Neural cell (in vitro differentiated cells): Measurements from ENCODE around the gene EMC6. TPM values are rescaled to one million over a fixed set of nuclear protein-coding genes. Genes with fewer than 3 reads are reported as not detected.

Experiments
- H2AFZ ChIP-seq: fragments of 200-600, 300-800 bp; sonication (generic), shearing (Covaris generic); 2 replicates; pipeline ENCODE4 v1.6.0; 2014; ENCODE audit warnings: low read depth, mild to moderate bottlenecking, antibody characterized with exemption, low read length, moderate library complexity
- H3F3A ChIP-seq: fragments of 200-600 bp; shearing (Covaris generic); 2 replicates; pipeline ENCODE4 v1.6.1; 2016; ENCODE audit warnings: mild to moderate bottlenecking, moderate library complexity, mixed read lengths, antibody characterized with exemption, low read length; ENCODE audit not compliant: insufficient read depth, poor library complexity, severe bottlenecking
- H3K27ac ChIP-seq: fragments of 200-600, 300-800 bp; sonication (generic), shearing (Covaris generic); 2 replicates; pipeline ENCODE4 v1.5.1; 2014; ENCODE audit warnings: mild to moderate bottlenecking, low read length, moderate library complexity
- H3K27me3 ChIP-seq: fragments of 300-800, 200-600 bp; sonication (generic), shearing (Covaris generic); 2 replicates; pipeline ENCODE4 v1.6.0; 2014; ENCODE audit warnings: mild to moderate bottlenecking, low read depth, low read length, moderate library complexity; ENCODE audit not compliant: insufficient read depth
- H3K36me3 ChIP-seq: fragments of 300-800, 200-600 bp; sonication (generic), shearing (Covaris generic); 2 replicates; pipeline ENCODE4 v1.5.1; 2014; ENCODE audit warnings: mild to moderate bottlenecking, antibody characterized with exemption, low read length, moderate library complexity; ENCODE audit not compliant: insufficient read depth
- H3K4me2 ChIP-seq: fragments of 300-800, 200-600 bp; sonication (generic), shearing (Covaris generic); 2 replicates; pipeline ENCODE4 v1.6.0; 2014; ENCODE audit warnings: mild to moderate bottlenecking, low read length
- H3K4me3 ChIP-seq: fragments of 300-800, 200-600 bp; sonication (generic), shearing (Covaris generic); 2 replicates; pipeline ENCODE4 v1.5.1; 2014; ENCODE audit warnings: mild to moderate bottlenecking, low read length, moderate library complexity
- H3K79me2 ChIP-seq: fragments of 200-600 bp; shearing (Covaris generic); replicated peaks from 2 replicates; pipeline ENCODE4 v1.6.0; 2014; ENCODE audit warnings: mild to moderate bottlenecking, low read length, moderate library complexity; ENCODE audit not compliant: insufficient read depth
- H3K9ac ChIP-seq: fragments of 300-800, 200-600 bp; sonication (generic), shearing (Covaris generic); 2 replicates; pipeline ENCODE4 v1.6.1; 2016; ENCODE audit warnings: mild to moderate bottlenecking, low read length, mixed read lengths
- H3K9me2 ChIP-seq: fragments of 200-600 bp; shearing (Covaris generic); 2 replicates; pipeline ENCODE4 v1.6.1; 2016; ENCODE audit warnings: mild to moderate bottlenecking, low read length, mixed read lengths; ENCODE audit not compliant: insufficient read depth
- H3K9me3 ChIP-seq: fragments of 200-600, 300-800 bp; sonication (generic), shearing (Covaris generic); 2 replicates; pipeline ENCODE4 v1.6.1; 2016; ENCODE audit warnings: mild to moderate bottlenecking, mixed run types, low read length, moderate library complexity, mixed read lengths
- H4K20me1 ChIP-seq: fragments of 200-600 bp; shearing (Covaris generic); 2 replicates; pipeline ENCODE4 v1.6.1; 2016; ENCODE audit warnings: mild to moderate bottlenecking, mixed run types; ENCODE audit not compliant: insufficient read depth
- CTCF ChIP-seq: fragments of 450-650 bp; IDR thresholded peaks from 2 replicates; pipeline ENCODE4 v1.5.1; 2014; ENCODE audit warnings: antibody characterized with exemption, mild to moderate bottlenecking, moderate library complexity; ENCODE audit not compliant: poor library complexity, severe bottlenecking
- EP300 ChIP-seq: fragments of 450-650 bp; conservative IDR thresholded peaks from 2 replicates; pipeline ENCODE4 v1.6.1; 2014; ENCODE audit warnings: antibody characterized with exemption, mild to moderate bottlenecking, moderate library complexity; ENCODE audit not compliant: poor library complexity, severe bottlenecking
- EZH2 ChIP-seq: fragments of 200-600, 300-800 bp; shearing (Covaris generic), sonication (generic); IDR thresholded peaks from 2 replicates; pipeline ENCODE4 v1.6.1; 2014; ENCODE audit warnings: antibody characterized with exemption, low read length, borderline replicate concordance, mild to moderate bottlenecking; ENCODE audit not compliant: insufficient read depth, poor library complexity, severe bottlenecking
- MXI1 ChIP-seq: fragments of 450-650 bp; conservative IDR thresholded peaks from 2 replicates; pipeline ENCODE4 v1.6.1; 2014; ENCODE audit warnings: antibody characterized with exemption, mild to moderate bottlenecking; ENCODE audit not compliant: poor library complexity, severe bottlenecking
- POLR2AphosphoS5 ChIP-seq: IDR thresholded peaks from 2 replicates; pipeline ENCODE4 v1.6.1; 2012
- RAD21 ChIP-seq: fragments of 450-650 bp; conservative IDR thresholded peaks from 2 replicates; pipeline ENCODE4 v1.6.1; 2014; ENCODE audit warnings: antibody characterized with exemption, mild to moderate bottlenecking, moderate library complexity
- REST ChIP-seq: IDR thresholded peaks from 2 replicates; pipeline ENCODE4 v1.6.1; 2012; ENCODE audit warnings: borderline replicate concordance
- SMC3 ChIP-seq: fragments of 450-650 bp; conservative IDR thresholded peaks from 2 replicates; pipeline ENCODE4 v1.6.1; 2014; ENCODE audit warnings: antibody characterized with exemption, mild to moderate bottlenecking, moderate library complexity; ENCODE audit not compliant: poor library complexity
- TAF1 ChIP-seq: IDR thresholded peaks from 2 replicates; pipeline ENCODE4 v1.6.1; 2012; ENCODE audit warnings: low read depth
- polyA plus RNA-seq: library from polyadenylated mRNA; depleted of rRNA; stranded (reverse); fragments of >200 nt; gene quantifications from 2 replicates; pipeline ENCODE4 v1.2.3, GENCODE V29; 2014

Gene EMC6
- polyA plus RNA-seq, 1 donor from 2014 or later, result 61.7 TPM

GRCh38 chr17:3710951-3711383, 42.4 kb downstream of the EMC6 start:
- no peaks in the 10 kb centered on the region for H3F3A ChIP-seq
- no peak overlapping the region for H3K4me2 ChIP-seq
- no peak overlapping the region for H3K27ac ChIP-seq
- no peak overlapping the region for H2AFZ ChIP-seq
- H3K79me2 ChIP-seq, result no peaks in the 10 kb centered on the region
- no peak overlapping the region for H3K9ac ChIP-seq
- no peaks in the 10 kb centered on the region for H3K9me2 ChIP-seq
- no peaks in the 10 kb centered on the region for H4K20me1 ChIP-seq
- peaks cover 4% of the 10 kb centered on the region for H3K36me3 ChIP-seq
- no peaks in the 10 kb centered on the region for H3K9me3 ChIP-seq
- no peak for TF ChIP-seq CTCF
- no peak for TF ChIP-seq TAF1
- no peak for TF ChIP-seq EP300
- TF ChIP-seq EZH2, result no peak
- TF ChIP-seq REST, result no peak
- TF ChIP-seq RAD21, result no peak
- no peak for TF ChIP-seq SMC3
- TF ChIP-seq POLR2AphosphoS5, result no peak
- TF ChIP-seq MXI1, result no peak
- no peak overlapping the region for H3K4me3 ChIP-seq
- no peaks in the 10 kb centered on the region for H3K27me3 ChIP-seq

GRCh38 chr17:3712811-3713463, 44.3 kb downstream of the EMC6 start:
- H3K27me3 ChIP-seq, result no peaks in the 10 kb centered on the region
- no peak overlapping the region for H2AFZ ChIP-seq
- no peaks in the 10 kb centered on the region for H3K79me2 ChIP-seq
- no peaks in the 10 kb centered on the region for H3F3A ChIP-seq
- H3K9me3 ChIP-seq, result no peaks in the 10 kb centered on the region
- H4K20me1 ChIP-seq, result no peaks in the 10 kb centered on the region
- H3K9ac ChIP-seq, result no peak overlapping the region
- no peak for TF ChIP-seq POLR2AphosphoS5
- TF ChIP-seq TAF1, result no peak
- no peak for TF ChIP-seq REST
- no peak for TF ChIP-seq MXI1
- no peak for TF ChIP-seq SMC3
- TF ChIP-seq EP300, result no peak
- TF ChIP-seq EZH2, result no peak
- TF ChIP-seq RAD21, result no peak
- no peak for TF ChIP-seq CTCF
- no peaks in the 10 kb centered on the region for H3K9me2 ChIP-seq
- no peak overlapping the region for H3K4me2 ChIP-seq
- no peak overlapping the region for H3K4me3 ChIP-seq
- H3K27ac ChIP-seq, result no peak overlapping the region
- peaks cover 4% of the 10 kb centered on the region for H3K36me3 ChIP-seq
